GM19023 (cell line): ENCODE measurements around the gene LYST.
"Not testable (repeated sequence)": the region's sequence is repeated elsewhere in the genome, so short reads cannot be mapped to it uniquely, and the experiment has no call there.

ENCODE experiments used
- ATAC-seq: cut with Tn5 transposase; IDR thresholded peaks from one replicate; pipeline ENCODE4 v1.9.1; 2021; ENCODE audit warnings: mild to moderate bottlenecking, moderate library complexity; ENCODE audit not compliant: unreplicated experiment

LYST gene, protein sequence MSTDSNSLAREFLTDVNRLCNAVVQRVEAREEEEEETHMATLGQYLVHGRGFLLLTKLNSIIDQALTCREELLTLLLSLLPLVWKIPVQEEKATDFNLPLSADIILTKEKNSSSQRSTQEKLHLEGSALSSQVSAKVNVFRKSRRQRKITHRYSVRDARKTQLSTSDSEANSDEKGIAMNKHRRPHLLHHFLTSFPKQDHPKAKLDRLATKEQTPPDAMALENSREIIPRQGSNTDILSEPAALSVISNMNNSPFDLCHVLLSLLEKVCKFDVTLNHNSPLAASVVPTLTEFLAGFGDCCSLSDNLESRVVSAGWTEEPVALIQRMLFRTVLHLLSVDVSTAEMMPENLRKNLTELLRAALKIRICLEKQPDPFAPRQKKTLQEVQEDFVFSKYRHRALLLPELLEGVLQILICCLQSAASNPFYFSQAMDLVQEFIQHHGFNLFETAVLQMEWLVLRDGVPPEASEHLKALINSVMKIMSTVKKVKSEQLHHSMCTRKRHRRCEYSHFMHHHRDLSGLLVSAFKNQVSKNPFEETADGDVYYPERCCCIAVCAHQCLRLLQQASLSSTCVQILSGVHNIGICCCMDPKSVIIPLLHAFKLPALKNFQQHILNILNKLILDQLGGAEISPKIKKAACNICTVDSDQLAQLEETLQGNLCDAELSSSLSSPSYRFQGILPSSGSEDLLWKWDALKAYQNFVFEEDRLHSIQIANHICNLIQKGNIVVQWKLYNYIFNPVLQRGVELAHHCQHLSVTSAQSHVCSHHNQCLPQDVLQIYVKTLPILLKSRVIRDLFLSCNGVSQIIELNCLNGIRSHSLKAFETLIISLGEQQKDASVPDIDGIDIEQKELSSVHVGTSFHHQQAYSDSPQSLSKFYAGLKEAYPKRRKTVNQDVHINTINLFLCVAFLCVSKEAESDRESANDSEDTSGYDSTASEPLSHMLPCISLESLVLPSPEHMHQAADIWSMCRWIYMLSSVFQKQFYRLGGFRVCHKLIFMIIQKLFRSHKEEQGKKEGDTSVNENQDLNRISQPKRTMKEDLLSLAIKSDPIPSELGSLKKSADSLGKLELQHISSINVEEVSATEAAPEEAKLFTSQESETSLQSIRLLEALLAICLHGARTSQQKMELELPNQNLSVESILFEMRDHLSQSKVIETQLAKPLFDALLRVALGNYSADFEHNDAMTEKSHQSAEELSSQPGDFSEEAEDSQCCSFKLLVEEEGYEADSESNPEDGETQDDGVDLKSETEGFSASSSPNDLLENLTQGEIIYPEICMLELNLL (N-terminal part only)

DNA sequence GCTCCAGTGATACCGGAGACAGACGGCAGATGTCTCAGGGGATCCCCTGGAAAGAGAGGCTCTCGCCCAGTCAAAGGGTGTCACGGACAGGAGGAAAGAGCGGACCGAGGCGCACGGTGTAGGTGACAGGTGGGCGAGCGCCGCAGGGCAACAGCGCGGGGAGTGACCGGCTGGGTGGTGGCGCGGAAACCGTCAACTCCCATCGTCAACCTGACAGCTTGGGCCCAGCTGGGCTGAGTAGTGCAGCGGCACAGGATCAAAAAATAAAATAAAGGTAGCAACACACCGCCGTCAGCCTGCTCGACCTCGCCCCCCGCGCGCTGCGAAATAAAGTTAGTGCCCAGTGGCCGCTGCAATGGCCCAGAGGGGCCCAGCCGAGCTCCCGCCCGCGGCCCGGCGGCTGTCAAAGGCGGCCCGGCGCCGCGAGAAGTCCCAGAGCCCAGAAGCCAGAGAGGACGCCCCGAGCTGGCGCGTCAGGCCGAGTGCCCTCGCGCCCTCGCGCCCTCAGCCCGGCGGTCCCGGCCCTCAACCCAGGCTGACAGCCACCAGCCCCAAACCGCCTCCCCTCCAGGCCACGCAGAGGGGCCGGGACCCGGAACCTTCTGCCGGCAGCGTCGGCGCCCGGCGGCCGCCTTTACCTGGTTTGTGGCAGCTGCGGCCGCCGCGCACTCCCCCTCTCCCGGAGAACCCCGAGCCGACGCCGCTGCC lies at the start of gene LYST:
LYST (minus strand) TSS at position 702 of the 708 bp plus-strand sequence. CDS start 36,489 bp downstream, outside the sequence.
- ATAC-seq = peak; percentile 59

DNA sequence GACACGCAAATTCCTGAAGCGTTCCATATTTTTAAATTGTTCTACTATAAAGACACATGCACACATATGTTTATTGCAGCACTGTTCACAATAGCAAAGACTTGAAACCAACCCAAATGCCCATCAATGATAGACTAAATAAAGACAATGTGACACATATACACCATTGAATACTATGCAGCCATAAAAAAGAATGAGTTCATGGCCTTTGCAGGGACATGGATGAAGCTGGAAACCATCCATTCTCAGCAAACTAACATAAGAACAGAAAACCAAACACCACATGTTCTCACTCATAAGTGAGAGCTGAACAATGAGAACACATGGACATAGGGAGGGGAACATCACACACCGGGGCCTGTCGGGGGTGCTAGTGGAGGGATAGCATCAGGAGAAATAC lies 48.8 kb upstream of the LYST start:
- not testable (repeated sequence) for ATAC-seq

DNA sequence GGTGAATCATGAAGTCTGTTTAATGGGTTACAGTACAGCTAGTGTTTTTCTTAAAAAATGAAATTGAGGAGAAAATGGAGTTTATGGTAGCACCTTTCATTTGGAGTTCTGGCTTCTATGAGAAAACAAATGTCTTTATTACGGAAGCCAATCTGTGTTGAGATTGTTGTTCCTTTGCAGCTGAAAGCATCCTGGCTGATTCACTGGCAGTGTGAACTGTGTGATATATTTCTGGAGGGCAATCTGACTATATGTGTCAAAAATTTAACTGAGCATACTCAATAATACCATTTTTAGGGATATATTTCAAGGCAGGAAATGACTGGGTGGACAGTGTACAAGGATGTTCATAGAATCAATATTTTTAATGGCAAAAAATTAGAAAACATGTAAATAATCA lies 46.6 kb upstream of the LYST start:
- no peak for ATAC-seq

DNA sequence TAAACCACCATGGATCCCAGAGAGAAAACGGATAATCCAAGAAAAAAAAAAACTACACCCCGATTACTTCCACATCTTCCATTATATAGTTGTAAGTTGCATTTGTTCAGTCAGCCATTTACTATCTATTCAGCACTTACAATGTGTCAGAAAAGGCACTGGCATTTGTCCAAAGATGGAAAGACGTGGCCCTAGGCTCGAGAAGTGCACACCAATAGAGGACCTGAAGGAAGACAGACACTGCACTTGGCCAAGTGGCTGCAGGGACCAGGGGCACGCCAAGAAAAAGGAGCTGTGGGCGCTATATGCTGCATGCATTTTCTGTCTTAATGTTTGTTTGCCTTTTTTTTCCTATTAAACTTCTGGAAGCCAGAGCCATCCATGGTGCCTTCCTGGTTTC lies 45.2 kb upstream of the LYST start:
- ATAC-seq = no peak

DNA sequence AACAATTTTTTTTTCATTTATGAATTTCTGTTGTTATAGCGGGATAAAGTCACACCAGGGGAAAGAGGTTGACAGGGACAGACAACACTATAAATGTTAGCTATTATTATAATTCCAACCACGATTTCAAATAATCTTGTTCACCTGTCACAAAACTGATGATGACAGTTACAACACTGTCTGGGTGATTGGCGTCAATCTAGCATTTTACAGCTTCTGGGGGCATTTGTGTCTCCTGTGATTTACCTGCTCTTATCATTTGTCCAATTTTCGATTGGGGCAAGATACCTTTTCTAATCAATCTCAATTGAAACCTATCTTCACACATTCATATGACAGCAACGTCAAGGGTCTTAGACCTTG lies 44.6 kb upstream of the LYST start:
- no peak for ATAC-seq

DNA sequence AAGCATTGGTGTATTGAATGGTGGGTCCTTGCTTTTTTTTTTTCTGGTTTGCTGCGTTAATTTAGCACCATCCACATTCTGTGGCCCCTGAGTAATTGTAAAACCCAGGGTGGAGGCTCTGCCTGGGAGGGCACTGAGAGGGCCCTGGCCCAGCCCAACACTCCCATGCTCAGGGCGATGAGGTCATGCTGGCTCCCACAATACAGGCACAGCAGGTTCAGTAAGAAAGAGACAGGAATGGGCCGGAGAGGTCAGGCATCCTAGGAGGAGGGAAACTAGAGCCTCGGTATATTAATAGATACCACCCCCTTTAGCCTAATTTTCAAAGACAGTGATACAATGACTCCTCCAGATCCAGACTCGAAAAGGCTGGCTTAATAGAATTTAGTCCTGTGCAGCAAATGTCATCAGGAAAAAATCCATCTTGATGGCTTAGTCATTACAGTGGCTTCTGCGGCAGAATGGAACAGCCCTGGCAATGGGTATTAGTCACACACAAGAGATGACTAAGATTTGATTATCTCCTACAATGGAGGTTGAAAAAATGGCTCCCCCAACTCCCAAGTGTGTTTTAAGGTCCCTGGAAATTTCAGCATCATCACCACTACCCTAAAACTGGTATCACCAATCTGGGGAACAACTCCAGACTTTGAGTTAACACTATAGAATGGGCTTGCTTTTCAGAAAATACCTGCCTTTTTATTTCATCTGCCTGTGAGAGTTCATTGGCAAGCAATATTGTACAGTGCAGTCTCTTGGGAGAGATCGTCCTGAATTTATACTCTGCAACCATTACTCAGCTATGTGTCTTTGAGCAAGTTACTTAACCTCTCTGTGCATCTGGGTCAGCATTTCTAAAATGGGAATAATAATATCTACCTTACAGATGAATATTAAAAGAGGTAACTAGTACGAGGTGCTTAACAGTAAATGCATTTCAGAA lies 43.9 kb upstream of the LYST start:
- no peak for ATAC-seq

DNA sequence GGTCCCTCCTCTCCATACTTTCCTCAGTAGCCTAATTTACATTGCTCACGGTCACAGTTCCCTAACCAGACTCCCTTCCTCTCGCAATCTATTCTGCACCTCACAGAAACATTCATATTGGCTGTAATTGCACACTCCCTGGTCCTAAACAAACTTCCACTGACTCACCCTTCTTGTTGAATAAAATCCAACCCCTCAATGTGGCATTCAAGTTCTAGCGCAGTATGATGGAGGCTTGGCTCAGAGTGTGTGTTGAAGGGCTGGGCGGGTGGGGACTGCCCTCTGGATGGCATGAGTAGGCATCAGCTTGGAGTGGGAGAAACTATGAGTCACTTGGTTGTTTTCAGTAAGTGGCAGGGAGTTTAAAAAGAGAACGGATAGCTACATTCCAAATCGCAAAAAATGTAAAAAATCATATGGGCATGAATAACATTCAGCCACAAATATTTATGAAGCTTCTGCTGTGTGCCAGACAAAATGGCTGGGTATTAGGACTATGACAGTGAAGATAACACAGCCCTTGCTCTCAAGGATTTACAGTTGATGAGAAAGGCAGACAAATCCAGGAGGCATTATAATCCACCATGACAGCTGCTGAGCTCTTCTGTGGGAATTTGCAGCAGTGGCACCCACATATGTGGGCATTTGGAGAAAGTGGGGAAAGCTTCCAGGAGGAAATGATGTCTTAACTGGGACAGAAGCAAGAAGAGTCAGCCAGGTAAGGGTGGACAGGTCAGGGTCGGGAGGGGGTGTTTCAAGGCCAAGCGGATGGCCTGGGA lies 42.2 kb upstream of the LYST start:
- no peak for ATAC-seq

DNA sequence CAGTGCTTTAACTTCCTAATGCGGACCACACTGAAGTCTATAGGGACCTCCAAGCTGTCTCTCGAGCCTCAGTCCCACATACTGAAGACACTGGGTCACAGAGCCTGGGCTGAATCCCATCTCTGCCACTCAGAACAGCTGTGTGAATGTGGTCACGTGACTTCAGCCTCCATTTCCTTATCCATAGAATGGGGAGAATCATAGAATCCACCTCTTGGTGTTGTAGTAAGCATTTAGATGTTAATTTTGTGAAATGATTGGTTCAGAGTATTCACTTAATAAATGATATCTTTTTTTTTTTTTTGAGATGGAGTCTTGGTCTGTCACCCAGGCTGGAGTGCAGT lies 41.2 kb upstream of the LYST start:
- no peak for ATAC-seq

DNA sequence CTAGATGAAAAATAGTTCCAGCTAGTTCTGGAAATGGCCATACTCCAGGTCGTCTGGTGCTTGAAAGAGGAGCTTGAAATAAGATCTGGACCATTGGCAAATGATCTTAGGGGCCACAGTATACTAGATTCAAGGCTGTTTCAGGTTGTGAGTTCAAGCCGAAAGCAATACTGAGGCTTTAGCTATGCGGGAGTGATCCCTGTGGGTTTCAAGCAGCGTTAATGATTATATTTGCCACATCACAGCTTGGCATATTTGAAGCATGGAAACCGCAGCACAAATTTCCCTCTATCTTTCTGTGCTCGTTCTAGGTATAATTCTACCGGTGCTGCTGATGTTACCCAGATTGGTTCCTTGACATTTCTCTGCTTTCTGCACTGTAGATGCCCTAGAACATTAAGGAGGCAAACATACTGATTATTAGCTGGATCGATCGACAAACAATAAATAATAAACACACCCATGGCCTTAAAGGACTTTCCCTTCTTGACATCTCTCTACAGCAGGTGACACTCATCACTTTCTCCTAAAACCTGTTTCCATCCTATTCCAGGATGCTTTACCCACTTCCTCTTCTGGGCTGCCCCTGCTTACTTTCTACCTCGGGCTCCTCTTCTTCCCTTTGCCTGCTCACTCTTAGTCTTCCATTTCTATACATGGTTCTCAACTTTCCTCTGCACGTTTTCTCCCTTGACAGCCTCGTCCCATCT lies 40.6 kb upstream of the LYST start:
- ATAC-seq = no peak

DNA sequence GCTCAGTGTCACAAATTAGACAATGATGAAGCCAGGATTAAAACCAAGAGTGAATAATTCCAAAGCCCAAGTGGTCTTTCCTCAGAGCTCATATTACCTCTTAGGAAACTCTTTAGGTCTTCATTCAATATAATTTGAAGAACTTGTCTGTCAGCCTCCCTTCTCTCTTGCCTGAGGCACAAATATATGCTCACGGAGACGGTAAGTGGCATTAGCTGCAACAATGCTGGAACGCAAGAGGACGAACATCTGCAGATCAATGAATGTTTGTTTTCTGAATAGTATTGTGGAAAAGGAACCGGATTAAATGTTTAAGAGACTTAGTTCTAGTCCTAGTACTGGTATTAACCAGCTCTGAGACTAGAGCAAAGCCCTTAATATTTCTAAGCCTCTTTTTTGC lies 39.7 kb upstream of the LYST start:
- ATAC-seq = no peak

DNA sequence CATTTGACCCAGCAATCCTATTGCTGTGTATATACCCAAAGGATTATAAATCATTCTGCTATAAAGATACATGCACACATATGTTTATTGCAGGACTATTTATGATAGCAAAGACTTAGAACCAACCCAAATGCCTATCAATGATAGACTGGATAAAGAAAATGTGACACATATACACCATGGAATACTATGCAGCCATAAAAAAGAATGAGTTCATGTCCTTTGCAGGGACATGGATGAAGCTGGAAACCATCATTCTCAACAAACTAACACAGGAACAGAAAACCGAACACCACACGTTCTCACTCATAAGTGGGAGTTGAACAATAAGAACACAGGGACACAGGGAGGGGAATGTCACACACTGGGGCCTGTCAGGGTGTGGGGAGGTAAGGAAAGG lies 37.1 kb upstream of the LYST start:
- not testable (repeated sequence) for ATAC-seq

DNA sequence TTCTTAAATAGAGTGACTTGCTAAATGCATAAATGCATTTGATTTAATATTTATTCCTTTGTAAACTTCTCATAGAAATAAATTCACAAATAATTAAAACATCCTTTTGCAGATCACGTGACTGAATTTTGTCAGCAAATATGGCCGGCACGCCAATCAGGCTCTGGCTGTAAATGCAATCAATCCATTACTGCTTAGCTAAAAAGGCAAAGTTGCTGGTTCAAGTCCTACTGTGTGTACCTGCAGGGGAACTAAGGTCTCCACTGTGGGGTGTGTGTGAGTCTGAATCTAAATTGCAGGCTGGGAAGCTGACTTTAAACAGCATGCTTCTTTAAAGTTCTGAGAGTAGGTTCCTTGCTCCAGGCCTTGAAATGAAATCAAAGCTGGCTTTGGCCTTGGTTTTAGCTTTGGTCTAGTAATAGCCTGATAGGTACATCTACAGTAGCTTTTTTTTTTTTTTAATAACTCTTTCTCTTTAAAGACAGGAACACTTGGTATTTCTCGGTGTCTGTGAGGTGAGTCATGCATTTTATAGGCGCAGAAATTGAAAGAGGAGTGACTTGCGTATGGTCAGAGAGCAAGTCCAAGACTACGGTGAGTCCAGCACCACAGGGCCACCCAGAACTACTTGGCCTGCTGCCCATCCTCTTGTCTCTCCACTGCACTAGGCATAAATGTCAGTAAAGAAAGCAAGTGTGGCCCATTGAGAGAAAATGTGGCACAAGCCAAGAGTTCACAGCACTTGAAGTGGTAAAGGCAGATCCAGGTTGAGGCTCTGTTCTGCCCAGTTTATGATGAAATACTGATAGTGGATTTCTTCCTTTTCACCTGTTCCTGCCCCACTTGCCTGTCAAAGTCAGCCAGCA lies 36.2 kb upstream of the LYST start:
- ATAC-seq = no peak

DNA sequence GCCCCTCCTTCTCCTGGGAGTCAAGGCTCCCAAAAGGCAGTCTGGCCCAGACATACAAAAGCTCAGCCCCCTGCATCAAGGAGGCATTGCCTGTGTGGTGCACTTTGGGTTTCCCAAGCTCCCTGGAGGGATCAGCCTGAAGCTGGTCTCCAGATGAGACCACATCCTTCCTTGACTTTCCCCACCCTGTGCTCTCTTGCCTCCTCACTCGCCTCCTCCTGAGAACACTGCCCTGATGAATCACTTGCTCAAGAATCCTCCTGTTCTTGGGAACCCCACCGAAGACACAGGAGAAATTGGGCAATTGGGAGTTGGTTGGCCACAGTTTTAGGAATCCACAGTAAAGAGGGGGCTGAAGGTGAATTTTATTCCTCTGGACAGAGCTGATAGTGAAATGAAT lies 34.8 kb upstream of the LYST start:
- no peak for ATAC-seq

DNA sequence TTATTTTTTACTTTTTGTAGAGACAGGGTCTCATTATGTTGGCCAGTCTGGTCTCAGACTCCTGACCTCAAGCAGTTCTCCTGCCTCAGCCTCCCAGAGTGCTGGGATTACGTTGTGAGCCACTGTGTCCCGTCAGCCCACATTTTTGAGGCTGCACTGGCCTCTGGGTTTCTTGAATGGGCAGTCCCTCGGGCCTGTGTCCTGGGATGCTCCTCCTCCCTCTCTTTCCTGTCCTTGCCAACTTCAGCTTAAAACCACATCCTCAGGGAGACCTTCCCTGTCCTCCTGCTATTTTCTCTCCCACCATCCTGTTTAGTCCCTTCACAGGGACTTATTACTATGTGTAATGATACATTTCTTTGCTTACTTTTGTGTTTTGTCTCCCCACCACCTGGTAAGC lies 31.4 kb upstream of the LYST start:
- ATAC-seq = no peak

DNA sequence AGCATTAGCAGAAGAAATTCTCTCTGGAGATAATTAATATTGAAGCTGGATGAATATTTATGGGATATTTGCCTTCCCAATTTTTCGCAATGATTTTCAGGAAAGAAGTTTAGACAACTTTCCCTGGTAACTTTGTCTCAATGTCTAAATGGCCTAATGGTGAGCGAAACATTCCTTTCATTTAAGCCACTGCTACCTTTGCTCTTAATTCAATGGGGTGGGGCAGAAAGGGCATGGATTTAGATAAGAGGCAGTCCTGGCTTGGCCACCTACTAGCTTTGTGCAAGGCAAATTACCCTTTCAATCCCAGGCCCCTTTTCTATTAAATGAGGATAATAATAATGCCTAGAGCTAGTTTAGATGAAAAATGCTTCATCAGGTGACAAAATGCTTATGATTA lies 27.1 kb upstream of the LYST start:
- ATAC-seq = no peak

DNA sequence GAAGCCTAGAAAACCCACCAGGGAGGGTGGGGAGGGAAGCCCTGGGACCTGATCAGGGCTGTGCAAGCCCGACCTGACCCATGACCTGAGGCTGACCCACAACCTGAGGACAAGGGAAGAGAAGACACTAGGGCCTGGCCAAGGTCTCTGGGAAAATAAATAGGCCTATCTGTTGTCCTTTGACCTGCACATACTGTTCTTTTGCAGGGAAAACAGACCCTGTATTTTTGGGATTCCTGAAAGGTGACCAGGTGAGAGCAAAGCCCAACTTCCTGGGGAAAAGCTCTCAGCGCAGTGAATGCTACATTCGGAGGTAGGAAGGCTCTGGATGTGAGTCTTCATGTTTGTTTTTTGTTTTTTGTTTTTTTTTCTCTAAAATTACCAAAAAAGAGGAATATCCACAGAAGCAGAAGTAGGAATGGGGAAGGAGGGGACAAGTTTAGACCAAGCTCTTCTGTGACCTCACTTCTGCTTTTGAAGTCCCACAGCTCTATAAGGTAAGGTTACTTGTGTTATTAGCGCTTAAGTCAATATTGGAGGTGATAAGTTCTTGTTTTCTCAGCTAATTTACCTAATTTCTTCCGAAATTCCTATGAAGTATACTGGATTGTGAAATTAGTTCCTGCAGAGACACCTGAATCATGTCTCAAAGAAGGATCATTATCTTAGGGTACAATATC lies 26.2 kb upstream of the LYST start:
- ATAC-seq = no peak

DNA sequence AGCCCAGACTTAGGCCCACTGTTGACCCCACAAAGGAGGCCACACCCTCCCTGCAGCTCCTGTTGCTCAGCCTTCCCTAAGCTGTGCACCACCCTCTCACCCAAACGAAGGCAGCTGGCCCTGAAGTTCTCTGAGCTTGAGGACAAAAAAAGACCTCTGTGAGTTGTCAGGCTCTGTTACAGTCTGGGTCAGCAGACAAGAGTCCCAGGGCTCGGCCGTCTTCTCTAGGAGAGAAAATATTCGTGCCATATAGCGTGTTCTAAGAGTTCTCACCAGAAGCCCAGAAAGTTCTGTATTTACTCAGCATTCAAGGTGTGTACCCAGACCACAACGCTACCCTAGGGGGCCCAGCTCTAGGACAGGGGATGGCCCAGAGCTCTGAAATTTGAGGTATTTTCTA lies 25.5 kb upstream of the LYST start:
- peak; percentile 29 for ATAC-seq
